Esophagus squamous epithelium (tissue), 4 donors: ENCODE data around the gene CHN2.

Experiments
- CTCF ChIP-seq, 6 experiments: fragments of 450-650 bp in 4 of 6; fragments of 200-600 bp in 2 of 6; sonication (generic) in 2 of 6; IDR thresholded peaks; one replicate each; pipeline ENCODE4 v1.5.1; 2016 to 2019; ENCODE audit warnings: antibody characterized with exemption in 6 of 6, mild to moderate bottlenecking in 4 of 6, moderate library complexity in 4 of 6
- POLR2A ChIP-seq, 4 donors: fragments of 450-650 bp; IDR thresholded peaks; one replicate each; pipeline ENCODE4 v1.6.1; 2017; ENCODE audit warnings: antibody characterized with exemption in 4 of 4, mild to moderate bottlenecking in 4 of 4, moderate library complexity in 3 of 4

GRCh38 chr7:29322023-29322712 lies 127.6 kb downstream of the CHN2 start:
- TF ChIP-seq CTCF (IDR thresholded peaks at IDR 0.05): no peak
- no peak for TF ChIP-seq POLR2A (IDR thresholded peaks at IDR 0.05)
